ENCODE data around the gene ZNFX1. TPM values are rescaled to one million over a fixed set of nuclear protein-coding genes. Genes with fewer than 3 reads are reported as not detected.

ZNFX1 gene
- polyA plus RNA-seq, 1 donor from 2014 or later = 5.4 TPM

DNA sequence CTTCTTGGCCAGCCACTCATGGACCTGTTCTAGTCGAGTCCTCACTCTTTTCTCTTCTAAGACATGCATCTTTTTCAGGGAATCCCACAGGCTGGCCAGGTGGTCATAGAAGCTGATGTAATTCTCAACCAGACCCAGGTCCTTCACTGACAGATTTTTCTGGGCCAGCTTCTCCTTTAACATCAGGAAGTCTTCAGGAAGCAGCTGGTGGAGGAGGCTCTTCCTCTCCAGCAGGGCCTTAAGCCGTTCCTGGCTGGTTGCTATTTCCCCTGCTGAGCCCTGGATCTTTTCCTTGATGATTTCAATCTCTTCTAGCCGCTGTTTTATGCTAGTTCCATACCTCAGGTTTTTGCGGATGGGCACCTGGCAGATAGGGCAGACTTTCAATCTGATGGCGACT lies 30.1 kb downstream of the ZNFX1 start:
- H3K27me3 ChIP-seq (ENCODE audit: insufficient read depth, low read depth, low read length) = no peaks in the 10 kb centered on the region
- TF ChIP-seq RAD21 (conservative IDR thresholded peaks at IDR 0.05) (no peak), EP300 (conservative IDR thresholded peaks at IDR 0.05; ENCODE audit: poor library complexity, severe bottlenecking) (no peak)
- no peaks in the 10 kb centered on the region for H3K9me3 ChIP-seq (ENCODE audit: low read length)
- no peak overlapping the region for H3K27ac ChIP-seq (ENCODE audit: low read length)
- H3K79me2 ChIP-seq (replicated peaks; ENCODE audit: insufficient read depth, low read length) = no peaks in the 10 kb centered on the region
- H3K9me2 ChIP-seq (ENCODE audit: insufficient read depth, low read length) = no peaks in the 10 kb centered on the region
- H2AFZ ChIP-seq (ENCODE audit: low read depth, low read length) = no peak overlapping the region
- peaks cover 7% of the 10 kb centered on the region for H3K36me3 ChIP-seq (ENCODE audit: insufficient read depth, low read length)
- H3K4me2 ChIP-seq (ENCODE audit: low read length) = no peak overlapping the region
- no peaks in the 10 kb centered on the region for H4K20me1 ChIP-seq (ENCODE audit: insufficient read depth)
- H3K9ac ChIP-seq (ENCODE audit: low read length) = no peak overlapping the region
- no peak overlapping the region for H3K4me3 ChIP-seq (ENCODE audit: low read length)
- no peaks in the 10 kb centered on the region for H3F3A ChIP-seq (ENCODE audit: insufficient read depth, low read length, poor library complexity, severe bottlenecking)

DNA sequence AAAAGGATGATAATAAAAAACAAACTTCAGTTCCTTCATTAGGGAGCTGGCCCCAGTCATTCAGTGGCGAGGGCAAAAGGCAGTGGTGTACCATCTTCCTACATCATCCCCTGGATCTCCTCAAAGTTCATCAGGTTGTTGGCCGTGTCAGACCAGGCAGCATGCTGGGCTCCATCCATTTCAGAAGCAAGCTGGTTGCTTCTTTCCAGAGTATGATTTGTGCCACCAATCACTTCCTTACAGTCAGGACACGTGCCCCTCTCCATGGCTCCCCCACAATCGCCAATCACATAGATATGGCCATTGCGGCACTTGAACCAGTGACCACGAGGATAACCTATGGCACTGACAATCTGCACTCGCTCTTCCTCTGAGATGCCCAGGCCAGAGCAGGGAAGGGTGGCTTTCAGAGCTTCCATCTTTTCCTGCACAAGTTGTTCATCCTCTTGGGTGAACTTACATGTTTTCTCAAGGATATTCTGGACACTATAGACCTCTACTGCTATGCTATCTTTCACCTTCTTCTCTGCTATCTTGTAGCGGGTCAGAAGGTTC lies 30.6 kb downstream of the ZNFX1 start:
- Histone ChIP-seq H3K27ac (ENCODE audit: low read length) (no peak overlapping the region), H2AFZ (ENCODE audit: low read depth, low read length) (no peak overlapping the region), H3K9me2 (ENCODE audit: insufficient read depth, low read length) (no peaks in the 10 kb centered on the region), H3K4me2 (ENCODE audit: low read length) (no peak overlapping the region), H3K9me3 (ENCODE audit: low read length) (no peaks in the 10 kb centered on the region), H4K20me1 (ENCODE audit: insufficient read depth) (no peaks in the 10 kb centered on the region), H3K36me3 (ENCODE audit: insufficient read depth, low read length) (peaks cover 9% of the 10 kb centered on the region), H3F3A (ENCODE audit: insufficient read depth, low read length, poor library complexity, severe bottlenecking) (no peaks in the 10 kb centered on the region), H3K79me2 (replicated peaks; ENCODE audit: insufficient read depth, low read length) (no peaks in the 10 kb centered on the region), H3K9ac (ENCODE audit: low read length) (no peak overlapping the region), H3K4me3 (ENCODE audit: low read length) (no peak overlapping the region), H3K27me3 (ENCODE audit: insufficient read depth, low read depth, low read length) (no peaks in the 10 kb centered on the region)
- TF ChIP-seq CTCF (IDR thresholded peaks at IDR 0.05; ENCODE audit: poor library complexity, severe bottlenecking) = no peak
- no peak for TF ChIP-seq TAF1 (IDR thresholded peaks at IDR 0.05; ENCODE audit: low read depth)
- TF ChIP-seq RAD21 (conservative IDR thresholded peaks at IDR 0.05) = no peak
- no peak for TF ChIP-seq POLR2AphosphoS5 (IDR thresholded peaks at IDR 0.05)
- no peak for TF ChIP-seq EP300 (conservative IDR thresholded peaks at IDR 0.05; ENCODE audit: poor library complexity, severe bottlenecking)
- no peak for TF ChIP-seq EZH2 (IDR thresholded peaks at IDR 0.05; ENCODE audit: borderline replicate concordance, insufficient read depth, low read length, poor library complexity, severe bottlenecking)
- TF ChIP-seq MXI1 (conservative IDR thresholded peaks at IDR 0.05; ENCODE audit: poor library complexity, severe bottlenecking) = no peak
- no peak for TF ChIP-seq SMC3 (conservative IDR thresholded peaks at IDR 0.05; ENCODE audit: poor library complexity)
- TF ChIP-seq, protein P1, sequence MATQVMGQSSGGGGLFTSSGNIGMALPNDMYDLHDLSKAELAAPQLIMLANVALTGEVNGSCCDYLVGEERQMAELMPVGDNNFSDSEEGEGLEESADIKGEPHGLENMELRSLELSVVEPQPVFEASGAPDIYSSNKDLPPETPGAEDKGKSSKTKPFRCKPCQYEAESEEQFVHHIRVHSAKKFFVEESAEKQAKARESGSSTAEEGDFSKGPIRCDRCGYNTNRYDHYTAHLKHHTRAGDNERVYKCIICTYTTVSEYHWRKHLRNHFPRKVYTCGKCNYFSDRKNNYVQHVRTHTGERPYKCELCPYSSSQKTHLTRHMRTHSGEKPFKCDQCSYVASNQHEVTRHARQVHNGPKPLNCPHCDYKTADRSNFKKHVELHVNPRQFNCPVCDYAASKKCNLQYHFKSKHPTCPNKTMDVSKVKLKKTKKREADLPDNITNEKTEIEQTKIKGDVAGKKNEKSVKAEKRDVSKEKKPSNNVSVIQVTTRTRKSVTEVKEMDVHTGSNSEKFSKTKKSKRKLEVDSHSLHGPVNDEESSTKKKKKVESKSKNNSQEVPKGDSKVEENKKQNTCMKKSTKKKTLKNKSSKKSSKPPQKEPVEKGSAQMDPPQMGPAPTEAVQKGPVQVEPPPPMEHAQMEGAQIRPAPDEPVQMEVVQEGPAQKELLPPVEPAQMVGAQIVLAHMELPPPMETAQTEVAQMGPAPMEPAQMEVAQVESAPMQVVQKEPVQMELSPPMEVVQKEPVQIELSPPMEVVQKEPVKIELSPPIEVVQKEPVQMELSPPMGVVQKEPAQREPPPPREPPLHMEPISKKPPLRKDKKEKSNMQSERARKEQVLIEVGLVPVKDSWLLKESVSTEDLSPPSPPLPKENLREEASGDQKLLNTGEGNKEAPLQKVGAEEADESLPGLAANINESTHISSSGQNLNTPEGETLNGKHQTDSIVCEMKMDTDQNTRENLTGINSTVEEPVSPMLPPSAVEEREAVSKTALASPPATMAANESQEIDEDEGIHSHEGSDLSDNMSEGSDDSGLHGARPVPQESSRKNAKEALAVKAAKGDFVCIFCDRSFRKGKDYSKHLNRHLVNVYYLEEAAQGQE (IDR thresholded peaks at IDR 0.05; ENCODE audit: borderline replicate concordance) = no peak

Data from neural cell (in vitro differentiated cells).